ENCODE results near the gene FRMD4B.

Gene FRMD4B

DNA sequence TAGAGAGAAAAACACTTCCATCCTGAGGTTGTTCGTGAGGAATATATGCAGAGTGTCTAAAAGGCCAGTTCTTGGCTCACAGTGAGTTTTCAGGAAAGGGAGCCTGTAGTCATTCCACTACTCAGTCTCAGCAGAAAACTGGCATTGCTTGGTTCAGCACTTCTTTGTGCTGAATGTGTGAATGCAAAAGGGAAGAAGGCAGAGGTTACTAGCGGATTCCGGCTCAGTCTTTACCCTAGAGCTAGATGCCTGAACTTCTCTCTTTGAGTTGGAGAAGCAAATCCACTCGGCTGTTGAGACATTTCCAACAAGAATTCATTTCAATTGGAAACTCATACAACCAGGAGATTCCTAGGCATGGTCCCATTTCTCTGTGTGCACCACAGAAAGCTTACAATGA is 23.1 kb upstream of the FRMD4B start:
- no peaks in the 10 kb centered on the region for H4K20me1 ChIP-seq (ENCODE audit: insufficient read depth)
- H3K4me1 ChIP-seq (ENCODE audit: low read depth, poor library complexity, severe bottlenecking), result no peaks in the 10 kb centered on the region
- H3K4me3 ChIP-seq (IDR thresholded peaks at IDR 0.05; ENCODE audit: insufficient read depth, low read depth, low read length), result no peak overlapping the region
- no peak overlapping the region for H2AFZ ChIP-seq (ENCODE audit: low read depth)
- H3K9ac ChIP-seq, result no peak overlapping the region
- H3K36me3 ChIP-seq (ENCODE audit: insufficient read depth), result no peaks in the 10 kb centered on the region
- no peak overlapping the region for H3K4me2 ChIP-seq
- no peak overlapping the region for H3K27ac ChIP-seq
- H3K27me3 ChIP-seq (ENCODE audit: insufficient read depth, low read depth), result no peaks in the 10 kb centered on the region
- TF ChIP-seq, protein P1, sequence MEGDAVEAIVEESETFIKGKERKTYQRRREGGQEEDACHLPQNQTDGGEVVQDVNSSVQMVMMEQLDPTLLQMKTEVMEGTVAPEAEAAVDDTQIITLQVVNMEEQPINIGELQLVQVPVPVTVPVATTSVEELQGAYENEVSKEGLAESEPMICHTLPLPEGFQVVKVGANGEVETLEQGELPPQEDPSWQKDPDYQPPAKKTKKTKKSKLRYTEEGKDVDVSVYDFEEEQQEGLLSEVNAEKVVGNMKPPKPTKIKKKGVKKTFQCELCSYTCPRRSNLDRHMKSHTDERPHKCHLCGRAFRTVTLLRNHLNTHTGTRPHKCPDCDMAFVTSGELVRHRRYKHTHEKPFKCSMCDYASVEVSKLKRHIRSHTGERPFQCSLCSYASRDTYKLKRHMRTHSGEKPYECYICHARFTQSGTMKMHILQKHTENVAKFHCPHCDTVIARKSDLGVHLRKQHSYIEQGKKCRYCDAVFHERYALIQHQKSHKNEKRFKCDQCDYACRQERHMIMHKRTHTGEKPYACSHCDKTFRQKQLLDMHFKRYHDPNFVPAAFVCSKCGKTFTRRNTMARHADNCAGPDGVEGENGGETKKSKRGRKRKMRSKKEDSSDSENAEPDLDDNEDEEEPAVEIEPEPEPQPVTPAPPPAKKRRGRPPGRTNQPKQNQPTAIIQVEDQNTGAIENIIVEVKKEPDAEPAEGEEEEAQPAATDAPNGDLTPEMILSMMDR (conservative IDR thresholded peaks at IDR 0.05; ENCODE audit: low read depth, low read length), result no peak
- no peaks in the 10 kb centered on the region for H3K79me2 ChIP-seq (ENCODE audit: insufficient read depth, low read depth)

DNA sequence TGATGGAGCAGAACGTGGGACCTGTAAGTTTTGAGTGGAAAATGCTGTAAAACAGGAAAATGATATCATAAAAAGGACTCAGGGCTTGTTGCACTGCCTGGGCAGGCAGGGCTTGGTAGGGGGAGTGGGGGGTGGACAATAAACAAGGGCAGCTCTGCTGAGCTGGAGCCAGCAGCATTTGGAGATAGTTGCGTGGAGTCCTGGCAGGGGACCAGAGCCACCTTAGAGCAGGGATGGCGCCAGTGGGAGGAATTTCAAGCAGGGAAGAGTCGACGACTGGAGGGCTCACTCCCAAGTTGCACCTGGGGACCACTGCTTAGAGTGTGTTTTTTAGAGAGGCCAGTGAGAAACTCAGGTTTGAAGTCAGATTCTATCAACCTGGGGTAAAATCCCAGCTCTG is 22.7 kb upstream of the FRMD4B start:
- TF ChIP-seq, protein P1 (conservative IDR thresholded peaks at IDR 0.05; ENCODE audit: low read depth, low read length), result no peak
- no peaks in the 10 kb centered on the region for H3K4me1 ChIP-seq (ENCODE audit: low read depth, poor library complexity, severe bottlenecking)
- no peaks in the 10 kb centered on the region for H3K27me3 ChIP-seq (ENCODE audit: insufficient read depth, low read depth)
- H3K27ac ChIP-seq, result no peak overlapping the region
- H3K79me2 ChIP-seq (ENCODE audit: insufficient read depth, low read depth), result no peaks in the 10 kb centered on the region
- no peak overlapping the region for H2AFZ ChIP-seq (ENCODE audit: low read depth)
- H3K9ac ChIP-seq, result no peak overlapping the region
- H3K4me3 ChIP-seq (IDR thresholded peaks at IDR 0.05; ENCODE audit: insufficient read depth, low read depth, low read length), result no peak overlapping the region
- H4K20me1 ChIP-seq (ENCODE audit: insufficient read depth), result no peaks in the 10 kb centered on the region
- no peaks in the 10 kb centered on the region for H3K36me3 ChIP-seq (ENCODE audit: insufficient read depth)
- H3K4me2 ChIP-seq, result no peak overlapping the region

- Histone ChIP-seq H2AFZ (ENCODE audit: low read depth) (no peak overlapping the region), H3K4me2 (no peak overlapping the region), H3K9ac (no peak overlapping the region), H4K20me1 (ENCODE audit: insufficient read depth) (no peaks in the 10 kb centered on the region), H3K4me1 (ENCODE audit: low read depth, poor library complexity, severe bottlenecking) (no peaks in the 10 kb centered on the region), H3K4me3 (IDR thresholded peaks at IDR 0.05; ENCODE audit: insufficient read depth, low read depth, low read length) (no peak overlapping the region), H3K36me3 (ENCODE audit: insufficient read depth) (no peaks in the 10 kb centered on the region), H3K27me3 (ENCODE audit: insufficient read depth, low read depth) (no peaks in the 10 kb centered on the region), H3K79me2 (ENCODE audit: insufficient read depth, low read depth) (no peaks in the 10 kb centered on the region), H3K27ac (no peak overlapping the region)
- TF ChIP-seq, protein P1 (conservative IDR thresholded peaks at IDR 0.05; ENCODE audit: low read depth, low read length), result no peak
Measured at GRCh38 chr3:69407908-69408307, 22.0 kb upstream of the FRMD4B start.

DNA sequence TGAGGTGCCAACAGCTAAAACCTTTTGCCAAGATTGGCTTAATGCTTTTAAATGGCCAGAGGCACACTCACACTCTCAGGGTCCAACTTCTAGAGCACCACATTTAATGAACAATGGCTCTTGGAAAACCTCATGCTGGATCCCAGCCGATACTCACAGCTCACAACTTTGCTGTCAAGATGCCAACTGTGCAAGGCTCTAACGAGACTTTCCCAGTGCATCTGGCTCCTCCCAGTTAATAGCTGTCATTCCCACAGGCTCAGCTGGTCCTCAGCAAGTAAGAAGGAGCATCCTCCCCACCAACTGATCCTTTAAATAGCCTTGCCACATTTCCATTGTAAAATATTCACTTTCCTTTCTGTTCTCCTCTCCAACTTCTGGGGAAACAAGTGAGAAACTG is 20.3 kb upstream of the FRMD4B start:
- TF ChIP-seq, protein P1 (conservative IDR thresholded peaks at IDR 0.05; ENCODE audit: low read depth, low read length), result no peak
- no peaks in the 10 kb centered on the region for H3K36me3 ChIP-seq (ENCODE audit: insufficient read depth)
- H2AFZ ChIP-seq (ENCODE audit: low read depth), result no peak overlapping the region
- no peak overlapping the region for H3K9ac ChIP-seq
- no peaks in the 10 kb centered on the region for H4K20me1 ChIP-seq (ENCODE audit: insufficient read depth)
- no peaks in the 10 kb centered on the region for H3K27me3 ChIP-seq (ENCODE audit: insufficient read depth, low read depth)
- no peaks in the 10 kb centered on the region for H3K79me2 ChIP-seq (ENCODE audit: insufficient read depth, low read depth)
- H3K4me1 ChIP-seq (ENCODE audit: low read depth, poor library complexity, severe bottlenecking), result no peaks in the 10 kb centered on the region
- H3K4me2 ChIP-seq, result no peak overlapping the region
- no peak overlapping the region for H3K4me3 ChIP-seq (IDR thresholded peaks at IDR 0.05; ENCODE audit: insufficient read depth, low read depth, low read length)
- H3K27ac ChIP-seq, result no peak overlapping the region
